Common myeloid progenitor, CD34-positive (primary cell): ENCODE measurements around the gene TBC1D24.

Experiments
- CTCF ChIA-PET: fragments of 350-600 bp; sonication (Branson Sonifier 250); formaldehyde crosslinking; loops from one replicate; lab custom pipeline; 2021; ENCODE audit warnings: antibody characterized with exemption; lab: Charles Lee
- POLR2A ChIA-PET: fragments of 350-600 bp; sonication (Branson Sonifier 250); formaldehyde crosslinking; loops from one replicate; lab custom pipeline; 2021; ENCODE audit warnings: antibody characterized with exemption; lab: Charles Lee
- DNase-seq, 3 donors: peaks; one replicate each; pipeline versions ENCODE4 v3.0.0 to v3.0.0-alpha.2; 2013
- H3K27ac ChIP-seq, 2 experiments: 1 replicate in 1 of 2; 2 replicates in 1 of 2; pipeline ENCODE4 v1.7.0; 2013; ENCODE audit warnings: inconsistent platforms in 2 of 2, low read length in 2 of 2, mild to moderate bottlenecking in 2 of 2, low read depth in 1 of 2, moderate library complexity in 1 of 2; ENCODE audit not compliant: severe bottlenecking in 2 of 2, insufficient read depth in 1 of 2, poor library complexity in 1 of 2
- H3K27me3 ChIP-seq, 5 experiments: replicated peaks in 2 of 5; 1 replicate in 3 of 5; 2 replicates in 2 of 5; pipeline versions ENCODE4 v1.6.1 to v1.7.0; 2013; ENCODE audit warnings: low read length in 4 of 5, mild to moderate bottlenecking in 2 of 5, moderate library complexity in 2 of 5, inconsistent platforms in 1 of 5; ENCODE audit not compliant: insufficient read depth in 5 of 5, control insufficient read depth in 4 of 5
- H3K36me3 ChIP-seq, 4 experiments: 1 replicate in 2 of 4; 2 replicates in 2 of 4; pipeline versions ENCODE4 v1.6.1 to v1.7.0; 2013; ENCODE audit warnings: low read length in 3 of 4, control low read depth in 1 of 4, mild to moderate bottlenecking in 1 of 4; ENCODE audit not compliant: control insufficient read depth in 4 of 4, insufficient read depth in 4 of 4
- H3K4me1 ChIP-seq, 4 experiments: 1 replicate in 3 of 4; 2 replicates in 1 of 4; pipeline versions ENCODE4 v1.6.1 to v1.7.1; 2013; ENCODE audit warnings: low read length in 3 of 4, mild to moderate bottlenecking in 3 of 4, control low read depth in 1 of 4, inconsistent platforms in 1 of 4, moderate library complexity in 1 of 4; ENCODE audit not compliant: control insufficient read depth in 4 of 4, insufficient read depth in 4 of 4; ENCODE audit errors: control extremely low read depth in 1 of 4
- H3K4me3 ChIP-seq, 7 experiments: 1 replicate in 4 of 7; 2 replicates in 3 of 7; pipeline versions ENCODE4 v1.5.1 to v1.7.0; 2013; ENCODE audit warnings: mild to moderate bottlenecking in 7 of 7, low read length in 6 of 7, moderate library complexity in 6 of 7, inconsistent platforms in 2 of 7, low read depth in 2 of 7, control low read depth in 1 of 7; ENCODE audit not compliant: insufficient read depth in 4 of 7, control insufficient read depth in 1 of 7; ENCODE audit errors: extremely low read depth in 1 of 7
- H3K9me3 ChIP-seq, 5 experiments: 1 replicate in 4 of 5; 2 replicates in 1 of 5; pipeline versions ENCODE4 v1.6.1 to v1.7.1; 2013; ENCODE audit warnings: low read length in 4 of 5, mild to moderate bottlenecking in 2 of 5, inconsistent platforms in 1 of 5, low read depth in 1 of 5, moderate library complexity in 1 of 5; ENCODE audit not compliant: control insufficient read depth in 4 of 5, insufficient read depth in 2 of 5; ENCODE audit errors: control extremely low read depth in 1 of 5
- WGBS: methylation state at CpG from one replicate; pipeline ENCODE4 v1.1.5; 2013; ENCODE audit not compliant: insufficient coverage; 5-methylcytosine and 5-hydroxymethylcytosine counted together

TBC1D24 gene

DNA sequence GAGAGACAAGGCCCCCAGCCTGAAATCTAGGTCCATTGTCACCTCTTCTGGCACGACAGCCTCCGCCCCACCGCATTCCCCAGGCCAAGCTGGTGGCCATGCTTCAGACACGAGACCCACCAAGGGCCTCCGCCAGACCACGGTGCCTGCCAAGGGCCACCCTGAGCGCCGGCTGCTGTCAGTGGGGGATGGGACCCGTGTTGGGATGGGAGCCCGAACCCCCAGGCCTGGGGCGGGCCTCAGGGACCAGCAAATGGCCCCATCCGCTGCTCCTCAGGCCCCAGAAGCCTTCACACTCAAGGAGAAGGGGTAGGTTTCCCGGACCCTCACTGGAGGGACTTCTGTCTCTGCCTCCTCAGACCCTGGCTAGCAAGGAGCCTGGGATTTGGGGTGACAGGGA lies 14.0 kb upstream of the TBC1D24 start:
- H3K27me3 ChIP-seq: no peaks in the 10 kb centered on the region
- H3K9me3 ChIP-seq: no peaks in the 10 kb centered on the region
- CTCF ChIA-PET: no interaction called here
- peak overlapping the region in 1 of 7 experiments; percentile 75 for H3K4me3 ChIP-seq
- no peak overlapping the region for H3K27ac ChIP-seq
- H3K4me1 ChIP-seq: peaks cover 0 to 20% (median 17%) of the 10 kb centered on the region in 4 experiments
- WGBS: 100% methylated on average over 6 of the region's 13 CpGs
- H3K36me3 ChIP-seq: peaks cover 6 to 43% (median 21%) of the 10 kb centered on the region in 4 experiments
- DNase-seq: no peak
- POLR2A ChIA-PET: no interaction called here

DNA sequence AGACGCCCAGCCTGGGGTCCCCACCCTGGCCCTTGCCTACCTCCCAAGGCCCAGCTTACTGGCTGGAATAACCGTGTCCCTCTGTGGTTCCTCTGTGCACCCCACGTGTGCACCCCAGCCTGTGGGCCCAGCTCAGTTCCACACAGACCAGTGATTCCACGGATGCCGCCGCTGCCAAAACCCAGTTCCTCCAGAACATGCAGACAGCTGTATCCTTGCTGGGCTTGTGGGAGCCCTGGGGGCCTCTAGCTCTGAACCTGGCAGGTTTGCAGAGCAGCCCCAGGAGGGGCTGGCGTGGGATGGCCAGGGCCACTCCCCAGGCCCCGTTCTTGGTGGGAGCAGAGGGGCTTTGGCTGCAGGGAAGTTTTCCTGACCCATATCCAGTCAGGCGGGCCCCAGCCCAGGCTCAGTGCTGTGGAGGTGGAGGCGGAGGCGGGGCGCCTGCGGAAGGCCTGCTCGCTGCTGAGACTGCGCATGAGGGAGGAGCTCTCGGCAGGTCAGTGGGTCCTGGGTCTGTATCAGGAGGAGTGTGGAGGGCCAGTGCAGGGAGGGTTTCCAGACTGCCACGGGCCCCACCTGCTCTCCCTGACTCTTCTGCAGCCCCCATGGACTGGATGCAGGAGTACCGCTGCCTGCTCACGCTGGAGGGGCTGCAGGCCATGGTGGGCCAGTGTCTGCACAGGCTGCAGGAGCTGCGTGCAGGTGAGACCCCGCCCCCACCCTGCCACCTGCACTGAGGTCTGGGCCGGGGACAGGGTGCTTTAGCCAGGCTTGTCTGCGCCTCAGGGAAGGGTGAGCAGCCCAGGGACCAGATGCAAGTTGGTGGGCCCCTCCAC lies 12.7 kb upstream of the TBC1D24 start:
- DNase-seq: no peak
- no peak overlapping the region for H3K4me3 ChIP-seq
- WGBS: 94% methylated on average over 20 of the region's 23 CpGs
- H3K9me3 ChIP-seq: no peaks in the 10 kb centered on the region
- no peak overlapping the region for H3K27ac ChIP-seq
- ChIA-PET POLR2A (no interaction called here), CTCF (interaction anchor here (1.2 to 1.4 kb wide), 2 partner anchors 8 to 23 kb away, joined by 3 to 5 read pairs; partner anchors contain the start of gene NTN3)
- no peaks in the 10 kb centered on the region for H3K27me3 ChIP-seq
- H3K4me1 ChIP-seq: peaks cover 0 to 26% (median 20%) of the 10 kb centered on the region in 4 experiments
- peaks cover 0 to 30% (median 8%) of the 10 kb centered on the region in 4 experiments for H3K36me3 ChIP-seq

DNA sequence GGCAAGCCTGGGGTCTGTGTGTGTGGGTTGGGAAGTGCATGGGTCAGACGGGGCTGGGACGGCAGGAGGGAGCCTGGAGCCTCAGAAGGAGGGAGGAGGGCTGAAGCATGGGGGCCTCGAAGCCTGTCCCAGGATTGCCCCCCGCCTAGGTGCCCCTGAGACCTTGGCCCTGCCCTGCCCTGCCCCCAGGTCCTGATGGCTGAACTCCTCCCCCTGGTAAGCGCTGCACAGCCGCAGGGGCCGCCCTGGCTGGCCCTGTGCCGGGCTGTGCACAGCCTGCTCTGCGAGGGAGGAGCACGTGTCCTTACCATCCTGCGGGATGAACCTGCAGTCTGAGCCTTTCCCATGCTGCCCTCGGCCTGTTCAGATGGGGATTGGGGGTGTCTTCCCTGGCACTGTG lies 10.6 kb upstream of the TBC1D24 start:
- Histone ChIP-seq H3K27ac (no peak overlapping the region), H3K36me3 (peaks cover 0 to 17% (median 3%) of the 10 kb centered on the region in 4 experiments), H3K27me3 (peaks cover 0 to 11% (median 2%) of the 10 kb centered on the region in 5 experiments), H3K4me3 (no peak overlapping the region), H3K4me1 (peaks cover 0 to 40% (median 36%) of the 10 kb centered on the region in 4 experiments), H3K9me3 (no peaks in the 10 kb centered on the region)
- POLR2A ChIA-PET: no interaction called here
- CTCF ChIA-PET: no interaction called here
- WGBS: 91% methylated on average over 8 of the region's 12 CpGs
- no peak for DNase-seq

DNA sequence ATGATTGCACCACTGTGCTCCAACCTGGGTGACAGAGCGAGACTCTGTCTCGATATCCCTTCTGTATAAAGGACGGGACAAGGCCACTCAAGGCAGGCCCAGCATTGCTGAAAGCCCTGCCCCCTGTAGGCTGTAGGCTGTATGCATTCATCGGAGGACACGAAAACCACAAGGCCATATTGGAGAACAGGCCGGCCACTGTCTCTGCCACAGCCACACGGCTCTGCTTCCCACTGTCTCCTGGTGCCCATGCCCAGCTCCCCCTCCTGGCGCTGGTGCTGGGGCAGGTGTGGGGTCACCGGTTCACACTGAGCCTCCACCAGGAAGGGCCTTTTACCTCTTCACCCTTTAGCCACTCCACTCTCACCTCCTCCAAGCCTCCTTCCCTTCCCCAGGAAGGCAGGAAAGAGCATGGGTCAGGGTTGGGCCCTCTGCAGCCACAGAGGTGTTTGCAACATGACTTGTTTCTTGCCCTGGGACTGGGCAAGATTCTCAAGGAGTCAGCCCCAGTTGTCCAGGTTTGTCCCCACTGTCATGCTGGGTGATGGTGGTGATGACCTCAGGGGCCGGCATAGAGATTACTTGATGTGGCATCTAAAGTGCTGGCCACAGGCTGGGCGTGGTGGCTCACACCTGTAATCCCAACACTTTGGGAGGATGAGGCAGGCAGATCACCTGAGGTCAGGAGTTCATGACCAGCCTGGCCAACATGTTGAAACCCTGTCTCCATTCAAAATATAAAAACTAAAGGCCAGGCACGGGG lies 9.1 kb upstream of the TBC1D24 start:
- Histone ChIP-seq H3K36me3 (peaks cover 0 to 17% (median 3%) of the 10 kb centered on the region in 4 experiments), H3K4me3 (no peak overlapping the region), H3K4me1 (peaks cover 0 to 32% (median 26%) of the 10 kb centered on the region in 4 experiments), H3K9me3 (no peaks in the 10 kb centered on the region), H3K27me3 (peaks cover 0 to 26% (median 14%) of the 10 kb centered on the region in 5 experiments), H3K27ac (no peak overlapping the region)
- ChIA-PET POLR2A (interaction anchor here (0.6 kb wide), 1 partner anchor 31 kb away, joined by 3 read pairs; no protein-coding TSS in a partner anchor), CTCF (no interaction called here)
- DNase-seq: peak in 2 of 3 donors; percentile 24 to 27
- 94% methylated on average over 12 of the region's 12 CpGs for WGBS

DNA sequence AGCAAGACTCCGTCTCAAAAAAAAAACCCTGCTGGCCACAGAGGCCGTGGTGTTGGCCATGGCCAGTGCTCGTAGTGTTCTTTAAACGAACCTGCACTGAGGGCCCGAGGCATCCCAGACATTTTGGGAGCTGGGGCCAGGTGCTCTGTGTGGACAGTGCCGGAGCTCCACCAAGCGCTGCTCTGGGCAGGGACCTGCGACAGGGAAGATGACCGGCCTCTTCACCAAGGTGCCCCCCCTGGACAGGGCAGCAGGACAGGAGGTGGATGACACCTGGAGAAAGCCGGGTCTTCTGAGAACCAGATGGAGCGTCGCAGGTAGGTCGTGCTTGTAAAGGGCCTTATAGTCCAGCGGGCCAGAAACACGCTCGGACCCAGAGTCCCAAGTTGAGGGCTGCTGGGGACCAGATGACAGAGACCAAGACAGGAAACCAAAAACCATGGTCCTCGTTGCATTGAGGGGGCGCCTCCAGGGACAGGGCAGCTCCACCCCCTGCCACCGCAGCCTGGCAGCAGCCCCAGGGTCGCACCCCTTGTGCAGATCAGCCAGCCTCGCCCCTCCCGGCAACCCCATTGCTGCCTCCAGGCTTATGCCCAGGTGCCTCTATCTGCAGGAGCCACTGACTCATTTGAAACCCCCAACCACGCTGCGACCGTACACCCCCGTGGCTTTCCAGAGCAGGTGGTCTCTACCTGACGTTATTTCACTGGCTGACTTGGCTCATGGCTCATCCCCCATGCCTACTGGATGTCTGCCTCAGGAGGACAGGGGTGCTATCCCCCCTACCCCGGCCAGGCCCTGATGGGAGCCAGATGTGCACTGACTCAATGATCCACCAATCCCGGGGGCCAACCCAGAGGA lies 8.0 kb upstream of the TBC1D24 start:
- CTCF ChIA-PET: interaction anchor here (1.0 kb wide), 1 partner anchor 21 kb away, joined by 3 read pairs; no protein-coding TSS in a partner anchor
- 80% methylated on average over 26 of the region's 29 CpGs for WGBS
- peaks cover 0 to 42% (median 32%) of the 10 kb centered on the region in 4 experiments for H3K4me1 ChIP-seq
- peak in 1 of 3 donors; percentile 17 for DNase-seq
- no peak overlapping the region for H3K27ac ChIP-seq
- no peaks in the 10 kb centered on the region for H3K9me3 ChIP-seq
- peaks cover 0 to 36% (median 17%) of the 10 kb centered on the region in 5 experiments for H3K27me3 ChIP-seq
- POLR2A ChIA-PET: no interaction called here
- H3K4me3 ChIP-seq: peak overlapping the region in 2 of 7 experiments; percentile 59 to 74
- peaks cover 0 to 10% (median 2%) of the 10 kb centered on the region in 4 experiments for H3K36me3 ChIP-seq

DNA sequence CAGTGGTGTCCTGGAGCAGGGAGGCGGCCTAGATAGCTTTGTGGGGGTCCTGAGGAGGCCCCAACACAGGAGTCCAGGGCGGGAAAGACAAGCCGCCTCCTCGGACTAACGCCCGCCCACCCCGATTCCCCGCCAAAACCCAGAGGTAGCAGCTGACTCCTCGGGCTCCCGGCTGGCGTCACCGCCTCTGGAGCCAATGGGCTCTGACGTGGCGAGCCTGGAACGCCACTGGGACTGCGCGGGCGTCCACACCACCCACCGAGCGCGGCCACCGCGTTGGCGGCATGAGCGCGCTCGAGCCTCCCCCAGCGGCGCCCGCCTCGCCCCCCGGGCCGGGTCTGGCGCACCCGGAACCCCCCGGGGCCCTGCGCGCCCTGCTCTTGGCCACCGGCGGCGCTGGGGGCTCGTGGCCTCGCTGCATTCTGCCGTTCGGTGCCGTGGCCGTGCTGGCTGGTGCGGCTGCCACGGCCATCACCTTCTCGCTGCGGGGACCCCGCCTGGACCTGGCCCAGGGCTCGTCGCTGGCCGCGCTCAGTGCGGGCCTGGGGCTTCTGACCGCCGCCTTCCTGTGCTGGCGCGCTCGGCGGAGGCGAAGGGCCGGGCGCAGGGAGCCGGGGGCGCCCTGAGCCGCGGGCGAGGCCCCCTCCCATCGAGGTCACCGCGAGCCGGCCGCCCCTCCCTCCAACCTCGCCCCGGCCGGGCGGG lies 7.2 kb upstream of the TBC1D24 start:
- DNase-seq: peak in 2 of 3 donors; percentile 40 to 46
- peak overlapping the region; percentile 17 to 74 (median 59) for H3K4me3 ChIP-seq
- peaks cover 0 to 43% (median 17%) of the 10 kb centered on the region in 5 experiments for H3K27me3 ChIP-seq
- CTCF ChIA-PET: interaction anchor here (1.0 to 2.8 kb wide), 4 partner anchors 16 to 31 kb away, joined by 3 to 7 read pairs (median 5); no protein-coding TSS in a partner anchor
- H3K4me1 ChIP-seq: peaks cover 0 to 45% (median 35%) of the 10 kb centered on the region in 4 experiments
- peaks cover 0 to 5% (median 0%) of the 10 kb centered on the region in 4 experiments for H3K36me3 ChIP-seq
- 1% methylated on average over 70 of the region's 80 CpGs for WGBS
- no peak overlapping the region for H3K27ac ChIP-seq
- H3K9me3 ChIP-seq: no peaks in the 10 kb centered on the region
- POLR2A ChIA-PET: no interaction called here
